Brain pericyte (primary cell): ENCODE measurements around the gene ARHGAP21.

Experiments used
- DNase-seq: peaks from one replicate; pipeline ENCODE4 v3.0.0-alpha.2; 2012; ENCODE audit warnings: low read depth, low spot score

Gene ARHGAP21

GRCh38 chr10:24533981-24534380 is 189.7 kb downstream of the ARHGAP21 start:
- no peak for DNase-seq
